HG02943 (cell line): Measurements from ENCODE around the gene VPS54.

Experiments
- ATAC-seq: cut with Tn5 transposase; IDR thresholded peaks from one replicate; pipeline ENCODE4 v1.9.1; 2021; ENCODE audit warnings: mild to moderate bottlenecking, low read depth, moderate library complexity; ENCODE audit not compliant: unreplicated experiment

Gene VPS54

DNA sequence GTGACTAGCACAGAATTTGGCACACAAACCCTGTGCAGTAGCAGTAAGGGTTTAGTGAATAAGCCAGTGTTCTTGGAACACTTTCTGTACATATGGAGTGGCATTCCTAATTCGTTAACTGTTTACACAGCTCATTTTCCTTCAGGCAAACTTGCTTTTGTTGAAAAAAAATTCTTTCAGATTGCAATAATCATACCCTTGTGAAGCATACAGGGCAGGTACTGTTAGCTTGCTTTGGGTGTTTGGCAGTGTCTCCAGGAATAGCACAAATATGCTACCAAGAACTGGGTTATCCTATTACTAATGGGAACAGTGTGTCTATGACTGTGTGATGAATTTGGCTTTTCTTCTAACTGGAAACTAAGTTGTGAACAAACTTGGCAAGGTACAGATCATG is 144.1 kb downstream of the VPS54 start:
- ATAC-seq = no peak

DNA sequence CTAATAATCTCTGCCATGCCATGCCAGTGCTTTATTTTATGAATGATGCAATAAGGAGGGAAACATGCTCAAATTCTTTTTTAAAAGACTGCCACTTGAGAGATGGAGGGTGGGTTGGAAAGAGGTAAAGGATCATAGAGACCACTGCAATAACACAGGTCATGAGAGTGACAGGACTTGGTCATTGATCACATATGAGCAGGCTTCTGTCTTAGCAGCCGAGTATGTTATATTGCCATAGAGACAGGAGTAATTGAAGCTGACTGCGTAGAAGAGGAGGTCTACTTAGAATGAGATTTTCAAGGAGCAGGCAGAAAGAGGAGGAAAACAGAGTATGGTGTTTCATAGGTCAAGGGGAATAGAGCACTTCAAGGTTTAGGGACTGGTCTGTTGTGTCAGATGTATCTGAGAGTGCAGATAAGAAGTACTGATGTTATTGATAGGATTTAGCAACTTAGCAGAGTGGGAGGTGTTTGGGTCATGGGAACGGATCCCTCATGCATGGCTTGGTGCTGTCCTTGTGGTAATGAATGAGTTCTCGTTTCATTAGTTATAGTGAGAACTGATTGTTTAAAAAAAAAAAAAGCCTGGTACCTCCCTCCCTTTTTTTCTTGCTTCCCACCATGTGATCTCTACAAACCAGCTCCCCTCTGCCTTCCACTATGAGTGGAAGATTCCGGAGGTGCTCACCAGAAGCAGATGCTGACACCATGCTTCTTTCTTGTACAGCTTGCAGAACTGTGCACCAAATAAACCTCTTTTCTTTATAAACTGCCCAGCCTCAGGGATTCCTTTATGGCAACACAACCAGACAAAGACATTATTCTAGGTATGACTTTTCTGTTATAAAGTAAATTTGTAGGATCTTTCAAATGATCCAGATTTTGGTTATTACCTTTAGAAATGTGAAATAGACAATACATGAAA is 144.8 kb downstream of the VPS54 start:
- no peak for ATAC-seq

DNA sequence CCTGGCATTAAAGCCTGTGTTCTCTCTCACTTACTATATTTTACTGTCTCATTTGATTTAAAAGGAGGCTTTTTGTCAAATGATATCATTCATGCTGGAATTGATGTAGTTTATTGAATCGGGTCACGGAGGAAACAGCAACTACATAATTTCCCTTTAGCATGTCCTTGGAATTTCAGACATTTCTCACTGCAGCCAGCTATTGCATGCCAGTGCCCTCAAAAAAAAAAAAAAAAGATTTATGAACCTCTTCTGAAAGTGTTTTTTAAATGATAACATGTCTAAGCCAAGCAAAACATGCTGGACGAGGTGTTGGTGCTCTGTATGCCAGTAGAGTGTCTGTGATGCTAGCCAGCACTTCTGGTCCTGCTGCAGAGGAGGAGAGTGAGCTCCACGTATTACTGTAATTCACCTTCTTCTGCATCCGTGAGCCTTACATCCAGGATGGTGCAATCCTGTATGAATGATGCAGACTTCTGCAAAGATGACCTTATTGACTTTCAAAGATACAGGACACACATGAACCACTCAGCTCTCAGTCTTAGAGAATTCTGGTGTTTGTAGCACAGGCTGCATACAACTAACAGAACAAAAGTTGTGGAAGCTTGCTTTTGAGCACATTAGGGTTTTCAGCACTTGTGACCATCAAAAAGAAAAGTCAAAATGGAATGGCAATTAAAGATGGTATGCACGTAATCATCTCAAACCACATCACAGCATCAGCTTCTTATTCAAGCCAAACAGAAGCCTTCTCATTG is 146.5 kb downstream of the VPS54 start:
- no peak for ATAC-seq

DNA sequence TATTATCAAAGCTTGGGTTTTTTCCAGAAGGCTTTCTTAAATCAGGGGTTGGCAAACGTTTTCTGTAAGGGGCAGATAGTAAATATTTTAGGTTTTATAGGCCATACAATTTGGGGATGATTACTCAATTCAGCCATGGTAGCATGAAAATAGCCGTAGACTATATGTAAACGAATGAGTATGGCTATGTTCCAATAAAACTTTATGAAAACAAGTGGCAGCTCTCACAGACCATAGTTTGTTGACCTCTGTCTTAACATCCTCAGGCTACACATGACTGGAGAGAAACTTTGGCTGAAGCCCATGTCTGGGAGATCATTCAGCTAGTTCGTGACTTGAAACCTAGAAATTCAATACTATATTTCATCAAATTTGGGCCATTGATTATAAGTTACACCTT is 147.4 kb downstream of the VPS54 start:
- no peak for ATAC-seq

DNA sequence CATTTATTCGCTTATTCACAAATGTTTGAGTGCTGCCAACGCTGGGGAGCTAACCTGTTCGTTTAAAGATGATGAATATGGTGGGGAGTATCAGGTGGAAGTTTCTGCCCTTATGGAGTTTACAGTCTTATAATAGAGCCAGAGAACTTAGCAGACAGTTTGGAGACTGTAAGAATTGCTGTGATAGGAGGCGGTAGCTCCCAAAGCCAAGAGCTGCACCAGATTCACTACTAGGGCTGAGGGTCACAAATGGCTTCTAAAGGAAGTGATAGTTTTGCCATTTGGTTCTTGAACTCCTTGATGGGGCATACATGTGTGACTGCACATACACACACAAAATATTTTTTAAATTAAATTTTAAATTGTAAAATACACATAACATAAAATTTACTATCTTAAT is 148.5 kb downstream of the VPS54 start:
- ATAC-seq = no peak

DNA sequence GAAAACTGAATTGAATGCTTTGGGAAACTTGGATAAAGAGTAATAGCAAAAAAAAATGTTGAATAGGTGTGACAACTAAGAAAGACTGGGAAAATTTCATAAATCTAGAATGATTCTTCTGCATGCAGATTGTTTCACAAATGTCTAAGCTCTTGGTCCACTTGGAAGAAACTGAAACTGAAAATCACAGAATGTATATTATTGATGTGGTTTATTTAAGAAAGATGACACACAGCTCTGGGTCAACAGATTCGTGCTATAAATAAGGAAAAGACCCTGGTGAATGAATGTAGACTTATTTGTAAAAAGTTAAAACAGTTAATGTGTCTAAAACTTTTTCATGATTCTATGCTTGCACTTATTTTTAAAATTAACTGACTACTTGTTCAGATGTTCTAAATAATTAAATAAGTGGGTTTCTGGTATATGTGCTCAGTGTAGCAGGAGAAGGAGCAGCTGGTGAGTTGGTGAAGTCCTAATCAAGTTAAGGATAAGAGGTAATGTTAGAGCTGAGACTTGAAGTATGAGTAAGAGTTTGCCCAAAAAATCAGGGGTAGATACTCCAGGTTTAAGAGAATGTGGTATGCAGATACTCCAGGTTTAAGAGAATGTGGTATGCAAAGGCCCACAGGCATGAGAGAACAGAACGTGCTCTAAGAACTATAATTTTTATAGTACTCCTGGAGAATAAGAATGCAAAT is 153.1 kb downstream of the VPS54 start:
- ATAC-seq = no peak

DNA sequence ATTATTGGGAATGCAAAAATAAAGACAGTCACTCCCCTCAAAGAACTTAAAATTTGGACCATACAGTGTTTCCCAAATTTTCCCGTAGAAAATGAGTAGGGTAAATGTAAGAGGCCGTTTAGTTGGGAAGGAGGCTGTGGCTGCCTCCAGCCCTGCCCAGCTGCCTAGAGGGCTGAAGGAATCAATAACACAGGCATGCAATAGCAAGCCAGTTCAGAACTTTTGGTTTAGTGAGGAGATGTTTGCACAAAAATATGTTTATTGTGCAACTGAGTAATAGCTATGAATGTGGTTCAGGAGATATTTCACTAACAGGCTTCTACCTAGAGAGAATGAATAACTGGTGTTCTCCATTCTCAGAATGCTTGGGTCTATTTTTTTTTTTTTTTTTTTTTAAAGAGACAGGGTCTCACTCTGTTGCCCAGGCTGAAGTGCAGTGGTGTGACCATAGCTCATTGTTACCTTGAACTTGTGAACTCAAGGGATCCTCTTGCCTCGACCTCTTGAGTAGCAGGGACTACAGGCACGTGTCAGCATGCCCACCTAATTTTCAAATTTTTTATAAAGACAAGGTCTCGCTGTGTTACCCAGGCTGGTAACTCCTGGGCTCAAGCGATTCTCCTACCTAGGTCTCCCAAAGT is 153.9 kb downstream of the VPS54 start:
- no peak for ATAC-seq

DNA sequence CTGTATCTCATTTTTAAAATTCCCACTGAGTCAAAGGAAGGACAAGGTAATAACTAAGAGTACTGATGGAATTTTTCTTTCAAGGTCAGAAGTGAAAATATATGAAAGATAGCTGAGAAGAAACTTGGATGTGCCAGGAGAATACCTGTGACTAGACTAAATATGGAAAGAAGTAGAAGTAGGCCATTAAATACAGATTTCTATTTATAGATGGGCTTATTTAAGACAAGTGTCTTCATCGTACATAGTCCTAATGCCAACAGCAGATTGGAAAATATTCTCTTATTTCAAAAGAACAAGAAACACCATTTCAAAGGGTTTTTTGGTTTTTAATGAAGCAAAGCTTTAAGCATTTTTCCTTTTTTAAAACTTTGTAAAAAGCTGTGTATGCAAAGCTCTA is 155.5 kb downstream of the VPS54 start:
- ATAC-seq = no peak

DNA sequence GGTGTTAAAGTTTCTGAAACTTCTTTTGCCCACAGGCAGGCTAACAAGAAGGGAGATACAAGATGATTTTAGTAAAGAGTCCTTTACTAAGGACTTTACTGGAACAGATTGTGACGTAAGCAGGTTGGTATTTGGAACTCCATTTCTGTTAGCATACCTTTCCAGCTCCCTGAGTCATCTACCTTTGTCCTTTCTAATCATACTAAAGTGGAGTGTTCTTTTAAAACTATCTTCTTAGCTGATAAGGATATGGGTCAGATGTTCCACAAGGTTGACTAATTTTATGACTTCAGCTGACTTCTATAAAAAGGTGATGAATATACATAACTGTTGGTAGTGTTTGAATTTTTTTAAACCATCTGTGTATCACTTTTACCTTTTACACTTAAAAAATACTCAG is 156.4 kb downstream of the VPS54 start:
- ATAC-seq = no peak

DNA sequence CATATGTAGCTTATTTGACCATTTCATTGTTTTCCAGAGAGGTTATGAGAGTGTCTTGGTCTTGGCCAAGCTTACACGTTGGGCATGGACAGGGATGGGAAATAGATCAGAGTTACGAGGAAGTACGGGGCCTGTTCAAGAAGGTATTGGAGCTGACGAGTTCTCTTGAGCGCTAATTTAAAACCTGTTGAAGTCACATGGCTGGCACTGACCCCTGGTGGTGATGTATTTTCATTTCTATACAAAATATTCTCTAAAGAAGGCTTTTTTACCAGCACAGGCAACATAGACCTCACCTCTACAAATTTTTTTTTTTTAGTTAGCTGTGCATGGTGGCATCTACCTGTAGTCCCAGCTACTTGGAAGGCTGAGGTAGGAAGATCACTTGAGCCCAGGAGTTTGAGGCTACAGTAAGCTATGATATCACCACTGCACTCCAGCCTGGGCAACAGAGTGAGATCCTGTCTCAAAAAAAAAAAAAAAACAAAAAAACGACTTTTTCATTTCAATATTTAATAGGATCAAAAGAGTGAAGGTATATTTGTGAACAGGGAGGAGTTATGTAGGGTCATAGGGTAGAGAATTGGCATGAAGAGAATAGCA is 157.9 kb downstream of the VPS54 start:
- ATAC-seq = no peak

DNA sequence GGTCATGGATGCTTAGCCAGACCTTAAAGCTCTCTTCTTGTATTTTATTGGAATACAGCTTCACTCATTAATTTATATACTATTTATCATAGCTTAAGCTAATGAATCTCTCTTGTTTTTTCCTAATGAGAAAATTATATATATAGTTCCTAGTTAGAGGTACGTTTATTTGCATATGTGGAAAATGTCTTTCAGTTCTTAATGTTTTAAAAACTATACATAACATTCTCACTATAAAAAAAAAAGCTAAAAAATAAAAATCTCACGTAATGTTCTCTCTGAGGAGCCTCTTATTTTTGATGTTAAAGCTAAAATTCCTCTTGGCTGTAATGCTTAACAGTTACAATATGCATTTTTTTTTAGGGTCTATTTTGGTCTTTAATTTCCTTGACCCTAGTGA is 160.9 kb downstream of the VPS54 start:
- no peak for ATAC-seq

DNA sequence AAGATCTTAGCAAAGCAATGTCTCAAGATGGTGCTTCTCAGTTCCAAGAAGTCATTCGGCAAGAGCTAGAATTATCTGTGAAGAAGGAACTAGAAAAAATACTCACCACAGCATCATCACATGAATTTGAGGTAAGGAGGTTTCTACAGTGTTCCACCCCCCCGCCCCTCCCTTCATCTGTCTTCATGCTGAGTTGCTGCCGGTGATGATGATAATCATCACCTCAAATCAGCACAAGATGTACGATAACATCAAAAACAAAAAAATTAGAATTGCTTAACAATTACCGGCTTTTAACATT is 163.0 kb downstream of the VPS54 start:
- ATAC-seq = no peak

DNA sequence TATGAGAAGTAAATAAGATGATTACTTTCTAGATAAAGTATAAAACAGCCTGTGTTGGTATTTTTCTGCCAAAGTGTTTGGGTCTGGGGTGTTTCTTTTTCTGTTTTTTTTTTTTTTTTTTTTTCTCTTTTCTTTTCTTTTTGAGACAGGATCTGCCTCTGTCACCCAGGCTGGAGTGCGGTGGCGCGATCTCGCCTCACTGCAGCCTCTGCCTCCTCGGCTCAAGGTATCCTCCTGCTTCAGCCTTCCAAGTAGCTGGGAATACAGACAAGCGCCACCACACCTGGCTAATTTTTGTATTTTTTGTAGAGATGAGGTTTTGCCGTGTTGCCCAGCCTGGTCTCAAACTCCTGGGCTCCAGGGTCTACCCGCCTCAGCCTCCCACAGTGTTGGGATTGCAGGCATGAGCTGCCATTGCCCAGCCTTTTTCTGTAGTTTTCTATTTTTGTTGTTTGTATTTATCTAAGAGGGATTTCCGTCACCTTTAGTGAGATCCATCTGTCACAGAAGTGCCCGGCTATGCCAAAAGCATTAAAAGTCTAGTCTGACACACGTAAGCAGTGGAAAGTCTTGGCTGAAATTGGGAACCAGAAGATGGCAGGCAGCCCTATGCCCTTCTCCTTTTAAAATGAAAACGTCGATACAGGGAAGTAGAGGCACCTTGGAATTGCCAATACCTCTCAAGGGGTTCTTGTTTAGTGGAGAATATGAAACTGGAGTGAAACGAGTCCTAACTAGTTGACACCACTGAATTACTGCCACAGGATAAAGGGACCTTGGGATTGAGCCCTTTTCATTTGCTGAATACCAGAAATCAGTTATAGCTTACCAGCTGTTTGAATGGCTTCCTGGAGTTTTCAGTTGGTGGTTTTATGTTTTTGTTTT is 163.6 kb downstream of the VPS54 start:
- ATAC-seq = no peak

DNA sequence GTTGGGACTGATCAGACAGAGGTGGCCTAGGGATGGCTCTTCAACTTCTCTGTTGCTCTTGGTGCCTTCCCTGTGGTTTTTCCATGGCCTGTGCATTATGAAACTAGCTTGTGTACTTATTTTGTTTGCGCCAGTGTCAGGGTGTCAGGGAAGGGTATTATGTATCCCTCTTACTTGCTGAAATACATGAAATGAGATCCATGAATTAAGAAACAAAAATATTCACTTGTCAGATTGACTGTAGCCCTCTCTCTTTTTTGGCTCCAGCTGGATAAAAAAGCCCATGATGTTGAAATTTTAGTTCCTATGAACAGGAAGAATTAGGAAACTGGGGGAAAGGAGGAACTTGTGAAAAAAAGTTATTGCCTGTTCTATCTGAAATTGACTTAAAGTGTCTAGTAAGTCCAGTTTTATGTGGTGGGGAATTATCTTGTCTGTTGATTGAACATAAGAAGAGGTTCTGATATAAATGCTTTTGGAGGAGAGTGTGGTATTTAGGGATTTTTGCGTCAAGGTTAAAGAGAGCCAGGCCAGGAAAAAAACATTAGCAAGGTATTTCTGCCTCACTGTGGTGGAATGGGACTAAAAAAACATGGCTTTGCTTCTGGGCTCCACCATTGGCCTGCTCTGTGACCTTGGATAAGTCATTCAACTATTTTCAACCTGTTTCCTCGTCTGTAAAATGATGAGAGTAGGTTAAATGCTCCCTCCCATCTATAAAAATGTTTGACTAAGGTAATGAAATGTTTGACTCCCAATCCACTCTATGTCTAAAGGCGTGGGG is 165.5 kb downstream of the VPS54 start:
- no peak for ATAC-seq

DNA sequence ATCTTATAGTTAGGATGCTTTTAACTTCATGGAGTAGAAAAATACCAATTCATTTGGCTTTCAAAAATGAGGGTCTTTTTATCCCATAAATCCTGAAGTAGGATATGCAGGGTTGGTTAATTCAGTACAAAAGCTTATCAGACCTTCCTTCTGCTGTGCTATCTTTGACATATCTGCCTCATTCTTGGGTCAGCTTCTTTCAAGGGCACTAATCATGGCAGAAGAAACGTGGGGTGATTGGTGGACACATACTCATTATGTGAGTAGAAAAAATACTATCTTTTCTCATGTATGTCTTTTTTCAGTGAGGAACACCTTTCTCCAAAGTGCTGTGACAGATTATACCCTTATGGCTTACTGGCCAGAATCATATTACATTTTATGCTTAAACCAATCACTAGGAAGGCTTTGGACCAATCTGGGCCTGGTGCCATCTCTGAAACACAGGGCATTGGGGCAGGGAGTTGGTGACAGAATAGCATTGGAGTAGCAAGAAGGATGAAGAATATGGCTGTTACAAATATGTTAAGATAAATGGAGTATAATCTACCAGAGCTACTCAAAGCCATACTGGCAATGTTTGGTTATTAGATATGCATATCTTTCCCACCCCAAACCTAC is 167.4 kb downstream of the VPS54 start:
- no peak for ATAC-seq

DNA sequence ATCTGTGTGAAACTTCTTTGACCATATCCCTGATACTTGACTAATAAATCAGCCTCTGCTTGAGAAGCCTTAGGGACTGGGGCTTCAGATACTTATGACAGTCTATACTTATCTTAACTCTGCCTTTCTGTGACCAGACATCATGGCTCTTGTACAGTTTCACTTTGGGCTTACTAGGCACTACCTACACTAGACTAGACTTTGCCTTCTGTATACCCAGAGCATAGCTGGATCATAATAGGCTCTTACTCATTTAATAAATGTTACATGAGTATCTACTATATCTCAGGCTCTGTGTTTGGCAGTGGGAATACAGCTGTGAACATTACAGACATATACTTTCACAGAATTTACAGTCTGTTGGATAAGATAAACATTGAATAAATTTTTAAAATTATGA is 168.6 kb downstream of the VPS54 start:
- ATAC-seq = no peak

DNA sequence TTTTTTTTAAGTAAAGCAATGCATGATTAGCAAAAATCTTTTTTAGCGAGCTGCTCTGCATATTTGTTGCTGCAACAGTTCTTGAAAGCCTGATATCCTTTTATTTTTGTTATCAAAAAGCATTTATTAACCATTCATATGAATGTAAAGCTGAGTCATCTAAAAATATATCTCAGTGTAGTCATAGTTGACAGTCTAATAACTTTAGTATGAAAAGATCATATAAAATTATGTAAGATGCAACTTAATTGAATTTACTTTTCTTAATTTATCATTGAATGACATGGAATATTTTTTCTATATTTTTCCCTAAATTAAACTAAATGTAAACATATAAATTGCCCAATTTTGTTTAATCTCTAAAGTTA is 169.0 kb downstream of the VPS54 start:
- no peak for ATAC-seq

DNA sequence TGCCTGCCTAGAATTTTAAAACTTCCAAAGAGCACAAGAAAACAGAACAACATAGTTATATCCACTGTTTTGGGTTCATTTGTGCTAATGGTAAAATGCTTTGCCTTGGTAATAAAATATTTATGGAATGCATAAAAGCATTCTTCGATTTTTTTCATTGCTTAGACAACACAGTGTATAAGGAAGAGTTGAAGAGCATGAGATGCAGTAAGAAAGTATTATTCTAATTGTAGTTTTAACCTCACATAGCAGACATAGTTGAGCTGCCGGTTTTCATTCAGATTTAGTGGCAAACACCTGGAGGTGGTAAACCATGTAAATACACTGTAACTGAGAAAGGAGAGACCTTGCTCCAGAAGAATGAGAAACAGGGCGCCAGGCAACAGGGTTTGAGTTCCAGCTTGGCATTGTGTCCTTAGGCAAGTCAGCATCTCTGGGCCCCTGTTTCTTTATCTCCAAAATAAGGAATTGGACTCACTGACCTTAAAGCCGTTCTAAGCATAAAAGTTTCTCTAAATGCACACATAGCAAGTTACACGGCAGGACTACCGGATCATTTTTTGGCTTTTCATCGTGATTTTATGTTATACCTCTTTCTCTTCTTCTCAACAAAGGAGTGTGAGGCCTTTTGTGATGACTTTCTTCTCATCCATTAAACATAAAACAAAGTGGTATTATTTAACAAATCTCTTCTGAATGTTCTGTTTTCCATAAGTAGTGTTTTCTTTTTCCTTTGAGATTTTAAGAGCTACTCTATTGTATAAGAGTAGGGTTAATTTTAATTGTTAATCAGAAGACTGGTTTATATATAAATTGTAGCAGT is 169.6 kb downstream of the VPS54 start:
- no peak for ATAC-seq
